ENCODE measurements around the gene AGR2.

The AGR2 gene

GRCh38 chr7:16817536-16817935 lies 12.7 kb upstream of the AGR2 start:
- no peak for DNase-seq (ENCODE audit: low read depth)
- no peak overlapping the region for H3K4me3 ChIP-seq (ENCODE audit: low read depth, low read length)
- TF ChIP-seq POLR2A (IDR thresholded peaks at IDR 0.05; ENCODE audit: extremely low read depth, insufficient read length) (no peak), MAX (IDR thresholded peaks at IDR 0.05; ENCODE audit: low read depth, low read length) (no peak), CTCF (IDR thresholded peaks at IDR 0.05; ENCODE audit: low read depth, low read length) (no peak)

GRCh38 chr7:16816824-16817223 lies 12.0 kb upstream of the AGR2 start:
- no peak for TF ChIP-seq CTCF (IDR thresholded peaks at IDR 0.05; ENCODE audit: low read depth, low read length)
- no peak for TF ChIP-seq MYC (IDR thresholded peaks at IDR 0.05; ENCODE audit: low read depth, low read length)
- TF ChIP-seq POLR2A (IDR thresholded peaks at IDR 0.05; ENCODE audit: extremely low read depth, insufficient read length): no peak
- no peak for TF ChIP-seq MAX (IDR thresholded peaks at IDR 0.05; ENCODE audit: low read depth, low read length)
- DNase-seq (ENCODE audit: low read depth): peak; percentile 63
- no peak overlapping the region for H3K4me3 ChIP-seq (ENCODE audit: low read depth, low read length)

- TF ChIP-seq MYC (IDR thresholded peaks at IDR 0.05; ENCODE audit: low read depth, low read length) (no peak), CTCF (IDR thresholded peaks at IDR 0.05; ENCODE audit: low read depth, low read length) (no peak), MAX (IDR thresholded peaks at IDR 0.05; ENCODE audit: low read depth, low read length) (no peak), POLR2A (IDR thresholded peaks at IDR 0.05; ENCODE audit: extremely low read depth, insufficient read length) (no peak)
- H3K4me3 ChIP-seq (ENCODE audit: low read depth, low read length): no peak overlapping the region
- no peak for DNase-seq (ENCODE audit: low read depth)
Measured at GRCh38 chr7:16815001-16815400, 10.2 kb upstream of the AGR2 start.

- peak; percentile 83 for DNase-seq (ENCODE audit: low read depth)
- TF ChIP-seq MAX (IDR thresholded peaks at IDR 0.05; ENCODE audit: low read depth, low read length) (no peak), CTCF (IDR thresholded peaks at IDR 0.05; ENCODE audit: low read depth, low read length) (no peak), POLR2A (IDR thresholded peaks at IDR 0.05; ENCODE audit: extremely low read depth, insufficient read length) (no peak), MYC (IDR thresholded peaks at IDR 0.05; ENCODE audit: low read depth, low read length) (no peak)
- no peak overlapping the region for H3K4me3 ChIP-seq (ENCODE audit: low read depth, low read length)
Measured at GRCh38 chr7:16813232-16813616, 8.4 kb upstream of the AGR2 start.

GRCh38 chr7:16812542-16813231 lies 7.9 kb upstream of the AGR2 start:
- H3K4me3 ChIP-seq (ENCODE audit: low read depth, low read length): no peak overlapping the region
- no peak for DNase-seq (ENCODE audit: low read depth)
- TF ChIP-seq MYC (IDR thresholded peaks at IDR 0.05; ENCODE audit: low read depth, low read length): no peak
- no peak for TF ChIP-seq MAX (IDR thresholded peaks at IDR 0.05; ENCODE audit: low read depth, low read length)
- TF ChIP-seq CTCF (IDR thresholded peaks at IDR 0.05; ENCODE audit: low read depth, low read length): no peak
- no peak for TF ChIP-seq POLR2A (IDR thresholded peaks at IDR 0.05; ENCODE audit: extremely low read depth, insufficient read length)

Data from NB4 (cell line).